HL-60/S4 (cell line): ENCODE results near the gene PTPRCAP.

Source experiments
- in situ Hi-C: fragments of 300-500 bp; cut with MboI; formaldehyde crosslinking; loops from 2 replicates; pipeline ENCODE4 v1.14.3; 2022; ENCODE audit warnings: low sequenced_read_pairs

PTPRCAP gene

DNA sequence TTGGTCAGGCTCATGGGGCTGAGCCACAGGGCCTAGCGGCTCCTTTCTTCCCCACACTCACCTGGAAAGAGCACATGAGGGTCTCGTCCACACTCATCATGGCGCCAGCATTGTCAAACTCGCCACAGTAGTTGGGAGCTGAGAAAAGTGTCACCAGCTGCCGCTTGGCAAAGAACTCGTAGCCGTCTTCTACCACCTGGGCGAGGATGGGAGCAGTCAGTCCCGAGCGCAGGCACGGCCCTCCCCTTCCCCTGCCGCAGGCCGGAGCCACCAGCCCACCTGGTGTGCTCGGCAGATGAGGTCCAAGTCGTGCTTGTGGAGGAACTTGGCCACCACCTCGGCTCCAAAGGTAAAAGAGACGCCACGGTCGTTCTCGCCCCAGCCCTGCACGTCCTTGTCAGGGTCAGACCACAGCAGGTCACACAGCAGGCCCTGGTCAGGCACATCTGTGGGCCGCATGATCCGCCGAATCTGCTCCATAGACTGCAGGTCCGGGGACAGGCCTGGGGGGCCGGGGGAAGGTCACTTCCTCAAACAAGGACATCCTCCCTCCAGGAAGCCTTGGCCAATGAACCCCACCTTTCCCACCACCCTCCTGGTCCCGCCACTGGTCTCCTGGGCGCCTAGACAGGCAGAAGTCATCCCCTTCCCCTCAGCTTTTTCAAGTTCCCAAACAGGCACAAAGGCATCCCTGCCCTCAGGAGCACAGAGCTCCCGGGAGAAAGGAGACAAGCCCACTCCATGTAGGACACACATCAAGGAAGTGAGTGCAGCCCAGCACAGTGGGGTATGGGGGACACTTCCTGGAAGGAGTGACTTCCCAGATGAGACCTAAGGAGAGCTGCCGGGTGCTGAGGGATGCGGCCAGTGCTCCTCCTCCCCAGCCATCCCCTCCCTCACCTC lies 38.6 kb downstream of the PTPRCAP start:
- in situ Hi-C loops: no loop called here

DNA sequence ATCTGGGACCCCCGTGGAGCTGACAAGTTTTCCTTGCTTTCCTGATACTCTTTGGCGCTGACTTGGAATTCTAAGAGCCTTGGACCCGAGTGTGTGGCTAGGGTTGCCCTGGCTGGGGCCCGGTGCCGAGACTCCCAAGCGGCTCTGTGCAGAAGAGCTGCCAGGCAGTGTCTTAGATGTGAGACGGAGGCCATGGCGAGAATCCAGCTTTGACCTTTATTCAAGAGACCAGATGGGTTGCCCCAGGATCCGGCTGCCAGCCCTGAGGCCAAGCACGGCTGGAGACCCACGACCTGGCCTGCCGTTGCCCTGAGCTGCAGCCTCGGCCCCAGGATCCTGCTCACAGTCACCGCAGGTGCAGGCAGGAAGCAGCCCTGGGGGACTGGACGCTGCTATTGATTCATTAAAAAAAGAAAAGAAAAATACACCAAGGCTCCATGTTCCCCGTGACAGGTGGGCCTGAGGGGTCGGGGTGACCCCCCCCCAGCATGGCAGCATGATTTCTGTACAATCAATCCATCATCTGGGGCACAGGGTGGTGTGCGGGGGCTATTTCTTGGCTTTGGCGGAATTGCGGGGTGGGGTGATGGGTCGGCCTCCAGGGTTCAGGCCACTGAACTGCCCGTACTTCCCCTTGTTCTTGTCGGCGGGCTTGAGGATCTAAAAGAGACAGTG lies 39.4 kb downstream of the PTPRCAP start:
- in situ Hi-C loops: no loop called here

DNA sequence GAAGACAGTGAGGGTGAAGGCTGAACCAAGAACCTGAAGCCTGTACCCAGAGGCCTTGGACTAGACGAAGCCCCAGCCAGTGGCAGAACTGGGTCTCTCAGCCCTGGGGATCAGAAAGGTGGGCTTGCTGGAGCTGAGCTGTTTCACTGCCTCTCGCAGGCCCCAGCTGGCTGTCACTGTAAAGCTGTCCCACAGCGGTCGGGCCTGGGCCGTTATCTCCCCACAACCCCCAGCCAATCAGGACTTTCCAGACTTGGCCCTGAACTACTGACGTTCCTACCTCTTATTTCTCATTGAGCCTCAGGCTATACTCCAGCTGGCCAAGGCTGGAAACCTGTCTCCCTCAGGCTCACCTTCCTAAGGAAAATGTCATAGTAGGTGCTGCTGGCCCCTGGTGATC lies 39.9 kb downstream of the PTPRCAP start:
- in situ Hi-C loops: no loop called here

DNA sequence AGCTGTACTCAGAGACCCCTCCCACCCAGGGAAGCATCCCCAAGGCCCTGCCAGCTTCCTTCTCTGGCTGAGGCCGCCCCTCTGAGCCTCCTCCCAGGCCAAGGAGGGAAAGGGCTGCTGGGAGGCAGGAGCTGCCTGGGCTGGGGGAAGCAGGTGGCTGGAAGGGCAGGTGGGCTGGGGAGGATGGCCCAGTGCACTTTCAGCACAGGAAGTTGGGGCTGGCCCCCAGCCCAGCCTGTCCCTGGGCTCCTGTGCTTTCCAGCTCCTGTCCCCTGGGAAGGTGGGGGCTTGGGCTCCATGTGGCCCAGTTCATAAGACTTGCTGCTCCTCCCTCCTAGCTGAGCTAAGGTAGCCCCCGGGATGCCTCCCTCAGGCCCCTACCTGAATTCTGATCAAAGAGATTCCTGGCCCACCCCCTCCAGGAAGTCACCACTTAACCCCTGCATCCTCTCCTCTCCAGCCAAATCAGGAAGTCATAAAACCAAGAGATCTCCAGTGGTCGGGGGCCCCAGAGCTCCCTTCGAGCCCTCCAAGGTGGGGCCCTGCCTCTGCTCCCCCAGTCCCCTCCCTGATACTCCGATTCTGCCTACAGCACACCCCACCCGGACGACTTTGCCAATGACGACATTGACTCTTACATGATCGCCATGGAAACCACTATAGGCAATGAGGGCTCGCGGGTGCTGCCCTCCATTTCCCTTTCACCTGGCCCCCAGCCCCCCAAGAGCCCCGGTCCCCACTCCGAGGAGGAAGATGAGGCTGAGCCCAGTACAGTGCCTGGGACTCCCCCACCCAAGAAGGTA lies 40.7 kb downstream of the PTPRCAP start:
- in situ Hi-C loops: no loop called here

DNA sequence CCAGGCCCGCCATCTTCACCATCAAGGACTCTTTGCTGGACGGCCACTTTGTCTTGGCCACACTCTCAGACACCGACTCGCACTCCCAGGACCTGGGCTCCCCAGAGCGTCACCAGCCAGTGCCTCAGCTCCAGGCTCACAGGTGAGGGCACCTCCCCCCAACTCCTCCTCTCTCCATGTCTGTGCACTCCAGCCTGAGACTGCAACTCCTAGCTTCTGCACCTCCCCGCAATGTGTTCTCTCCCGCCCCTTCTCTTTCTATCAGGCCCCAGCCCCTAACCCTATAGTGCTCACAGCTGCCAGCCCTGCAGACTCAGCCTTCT lies 41.3 kb downstream of the PTPRCAP start:
- in situ Hi-C loops: no loop called here

DNA sequence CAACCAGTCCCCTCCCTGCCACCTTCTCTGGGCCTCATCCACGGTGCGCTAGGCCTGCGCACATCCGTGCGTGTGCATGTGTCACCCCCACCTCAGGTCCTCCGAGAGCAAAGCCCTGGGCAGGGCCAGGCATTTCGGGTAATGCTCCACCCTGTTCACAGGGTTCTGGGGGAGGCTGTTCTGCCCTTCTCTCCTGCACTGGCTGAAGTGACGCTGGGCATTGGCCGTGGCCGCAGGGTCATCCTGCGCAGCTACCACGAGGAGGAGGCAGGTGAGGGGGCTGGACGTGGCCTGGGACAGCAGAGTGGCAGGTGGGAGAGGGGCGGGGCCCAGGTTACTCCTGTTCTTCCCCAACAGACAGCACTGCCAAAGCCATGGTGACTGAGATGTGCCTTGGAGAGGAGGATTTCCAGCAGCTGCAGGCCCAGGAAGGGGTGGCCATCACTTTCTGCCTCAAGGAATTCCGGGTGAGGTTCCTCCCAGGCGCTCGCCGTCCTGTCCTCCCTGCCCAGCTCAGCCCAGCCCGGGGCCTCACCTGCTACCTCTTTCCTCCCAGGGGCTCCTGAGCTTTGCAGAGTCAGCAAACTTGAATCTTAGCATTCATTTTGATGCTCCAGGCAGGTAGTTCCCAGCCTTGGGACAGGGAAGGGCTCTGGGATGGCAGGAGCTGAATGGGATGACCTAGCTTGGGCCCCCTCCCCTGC lies 41.8 kb downstream of the PTPRCAP start:
- in situ Hi-C loops: no loop called here

DNA sequence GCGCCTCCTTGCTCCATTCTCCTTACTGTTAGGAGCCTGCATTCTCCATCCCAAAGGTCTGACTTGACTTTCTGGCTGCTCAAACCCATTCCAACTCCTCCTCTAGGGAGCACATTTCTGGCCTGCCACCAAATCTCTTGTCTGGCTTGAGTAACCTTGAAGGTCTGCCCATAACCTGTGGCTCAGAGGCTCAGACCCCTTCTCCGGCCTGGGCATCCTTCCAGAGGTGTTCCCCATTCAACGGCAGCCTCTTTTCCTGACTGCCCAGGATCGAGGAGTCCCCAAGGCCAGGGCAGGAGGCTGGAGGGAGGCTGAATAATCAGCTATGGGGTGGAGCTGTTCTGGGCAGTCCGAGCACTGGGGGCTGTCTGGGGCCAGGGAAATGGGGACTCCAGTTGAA lies 43.5 kb downstream of the PTPRCAP start:
- in situ Hi-C loops: no loop called here

DNA sequence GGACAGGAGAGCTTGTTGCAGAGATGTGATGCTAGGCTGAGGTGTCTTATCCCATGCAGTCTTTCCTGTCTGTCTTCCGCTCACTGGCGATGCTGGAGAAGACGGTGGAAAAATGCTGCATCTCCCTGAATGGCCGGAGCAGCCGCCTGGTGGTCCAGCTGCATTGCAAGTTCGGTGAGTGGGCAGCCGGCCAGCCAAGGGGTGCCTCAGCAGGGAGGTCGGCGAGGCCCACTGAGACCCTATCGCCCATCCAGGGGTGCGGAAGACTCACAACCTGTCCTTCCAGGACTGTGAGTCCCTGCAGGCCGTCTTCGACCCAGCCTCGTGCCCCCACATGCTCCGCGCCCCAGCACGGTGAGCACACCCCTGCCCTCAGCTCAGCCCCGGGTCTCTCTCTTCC lies 44.0 kb downstream of the PTPRCAP start:
- in situ Hi-C loops: no loop called here

DNA sequence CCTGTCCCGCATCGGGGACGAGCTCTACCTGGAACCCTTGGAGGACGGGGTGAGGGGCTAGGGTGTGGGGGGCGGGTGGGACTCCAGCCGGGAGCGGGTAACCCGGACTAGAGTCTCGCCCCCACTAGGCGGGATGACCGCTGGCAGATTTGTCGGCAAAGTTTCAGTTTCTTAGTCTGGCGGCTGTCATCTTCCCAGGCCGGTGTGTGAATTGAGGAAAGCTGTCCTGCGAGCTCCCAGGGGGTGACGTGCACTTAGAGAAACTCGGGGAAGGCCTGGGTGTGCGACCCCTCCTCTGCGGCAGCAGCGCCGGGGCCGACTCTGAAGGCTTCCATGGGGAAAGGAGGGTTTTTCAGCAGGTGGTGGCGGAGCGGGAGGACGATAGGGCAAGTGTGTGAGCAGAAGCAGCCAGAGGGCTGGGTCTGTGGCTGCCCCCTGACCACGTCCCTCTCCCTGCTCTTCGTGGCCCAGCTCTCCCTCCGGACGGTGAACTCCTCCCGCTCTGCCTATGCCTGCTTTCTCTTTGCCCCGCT lies 45.2 kb downstream of the PTPRCAP start:
- in situ Hi-C loops: no loop called here

DNA sequence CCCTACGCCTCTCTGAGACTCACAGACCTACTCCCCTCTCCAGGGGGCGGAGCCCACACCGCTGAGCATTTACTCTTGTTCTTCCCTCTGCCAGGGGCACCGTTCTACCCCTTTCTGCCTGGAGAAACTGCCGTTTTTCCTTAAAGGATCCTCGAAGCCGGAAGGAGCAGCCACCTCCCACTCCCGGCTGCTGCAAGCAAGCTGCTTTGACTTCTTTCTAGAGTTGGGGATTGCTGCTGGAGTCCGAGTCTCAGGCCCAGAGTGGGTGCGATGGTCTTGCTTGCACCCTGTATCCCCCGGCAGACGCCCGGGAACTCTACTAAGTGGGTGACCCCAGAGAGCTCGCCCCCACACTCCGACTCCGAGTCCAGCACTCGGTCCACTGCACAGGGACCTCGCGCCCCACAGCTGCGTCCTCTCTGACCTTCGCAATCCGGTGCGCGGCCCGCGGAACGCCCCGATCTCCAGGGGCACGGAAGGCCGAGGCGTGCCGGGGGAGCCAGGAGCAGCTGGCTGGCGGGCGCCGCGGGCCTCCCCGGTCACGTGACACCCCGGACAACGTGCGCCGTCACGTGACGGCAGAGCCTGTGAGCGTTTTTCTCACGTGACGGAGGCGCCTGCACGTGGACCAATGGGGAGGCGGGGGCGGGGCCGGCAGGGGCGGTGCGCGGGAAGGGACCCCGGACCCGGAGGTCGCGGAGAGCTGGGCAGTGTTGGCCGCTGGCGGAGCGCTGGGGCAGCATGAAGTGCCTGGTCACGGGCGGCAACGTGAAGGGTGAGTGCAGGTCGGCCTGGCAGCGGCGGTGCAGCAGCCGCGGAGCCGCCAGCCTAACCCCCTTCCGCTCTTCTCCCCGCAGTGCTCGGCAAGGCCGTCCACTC lies 45.9 kb downstream of the PTPRCAP start, which contains the start of gene RAD9A:
TSS of gene RAD9A (plus strand) at position 683 of the 879 bp plus-strand sequence. CDS start at position 742, 59 bp downstream.
- in situ Hi-C loops: no loop called here

DNA sequence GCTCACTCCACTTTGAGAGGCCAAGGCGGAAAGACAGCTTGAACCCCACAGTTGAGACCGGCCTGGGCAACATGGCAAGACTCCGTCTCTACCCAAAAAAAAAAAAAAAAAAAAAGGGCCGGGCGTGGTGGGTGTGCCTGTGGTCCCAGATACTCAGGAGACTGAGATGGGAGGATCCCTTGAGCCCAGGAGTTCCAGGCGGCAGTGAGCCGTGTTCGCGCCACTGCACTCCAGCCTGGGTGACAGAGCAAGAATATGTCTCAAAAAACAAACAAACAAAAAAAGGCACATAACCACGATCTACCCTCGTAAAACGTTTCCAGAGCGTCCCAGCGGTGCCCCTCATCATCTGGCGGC lies 46.6 kb downstream of the PTPRCAP start:
- in situ Hi-C loops: no loop called here

DNA sequence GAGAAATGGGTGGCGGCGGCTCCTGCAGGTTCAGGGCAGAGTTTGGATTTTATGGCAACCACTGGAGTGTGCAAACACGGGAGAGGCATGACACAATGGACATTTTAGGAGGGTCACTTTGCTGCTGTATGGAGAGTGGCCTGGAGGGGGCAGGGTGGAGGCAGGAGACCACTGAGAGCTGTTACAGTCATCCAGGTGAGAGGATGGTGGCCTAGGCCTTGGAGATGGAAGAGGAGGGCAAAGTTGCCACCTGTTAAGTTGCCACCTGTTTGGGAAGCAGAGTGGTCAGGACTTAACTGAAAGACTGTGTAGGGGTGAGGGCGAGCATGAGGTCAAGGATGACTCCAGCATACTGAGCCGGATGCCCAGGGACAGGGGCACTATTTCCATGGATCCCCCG lies 48.0 kb downstream of the PTPRCAP start:
- in situ Hi-C loops: no loop called here

DNA sequence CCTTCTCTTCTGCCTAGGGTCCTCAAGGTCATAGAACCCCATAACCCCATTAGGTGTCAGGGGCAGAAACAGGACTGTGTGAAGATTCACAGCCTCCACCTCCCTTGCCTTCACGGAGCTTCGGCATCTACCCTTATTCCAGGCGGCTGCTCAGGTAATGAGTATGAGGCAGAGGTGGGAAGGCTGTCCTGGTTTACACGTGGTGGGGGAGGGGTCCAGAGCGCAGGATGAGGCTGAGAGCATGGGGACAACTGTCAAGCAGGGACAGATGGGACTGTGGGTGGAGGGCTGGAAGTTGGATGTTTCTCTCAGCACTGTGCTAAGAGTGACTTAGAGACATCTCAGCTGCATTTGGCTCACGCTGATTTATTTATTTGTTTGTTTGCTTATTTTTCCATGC lies 50.0 kb downstream of the PTPRCAP start:
- in situ Hi-C loops: no loop called here

DNA sequence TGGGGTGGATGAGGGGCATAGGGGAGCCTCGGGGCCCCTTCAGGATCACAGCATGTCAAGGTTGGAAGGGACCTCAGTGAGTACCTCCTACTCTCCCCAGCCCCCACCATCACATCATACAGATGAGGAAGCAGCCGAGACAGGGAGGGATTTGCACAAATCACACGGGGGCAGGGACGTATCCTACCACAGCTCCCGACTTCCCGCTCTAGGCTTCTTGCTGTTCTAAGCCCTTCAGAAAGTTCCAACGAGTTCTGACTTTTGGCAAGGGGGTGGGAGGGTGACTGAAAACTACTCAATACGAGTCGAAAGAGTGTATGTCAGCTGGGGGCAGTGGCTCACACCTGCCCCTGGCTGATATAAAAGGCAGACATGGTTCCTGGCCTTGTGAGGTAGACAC lies 50.4 kb downstream of the PTPRCAP start:
- in situ Hi-C loops: no loop called here
